Umbilical cord (tissue), 2 donors: ENCODE data around the gene ATP8B4. TPM values are rescaled to one million over a fixed set of nuclear protein-coding genes. Genes with fewer than 3 reads are reported as not detected.

Source experiments
- DNase-seq: peaks from one replicate; pipeline ENCODE4 v3.0.0-alpha.2; 2015; ENCODE audit warnings: low spot score
- total RNA-seq: library from RNA; depleted of rRNA; stranded (reverse); fragments of >200 nt; gene quantifications from one replicate; pipeline ENCODE4 v1.2.3, GENCODE V29; 2014; ENCODE audit warnings: low replicate concordance; ENCODE audit not compliant: insufficient read depth

The ATP8B4 gene
- total RNA-seq, 1 donor from 2014 or later = 39.5 TPM

DNA sequence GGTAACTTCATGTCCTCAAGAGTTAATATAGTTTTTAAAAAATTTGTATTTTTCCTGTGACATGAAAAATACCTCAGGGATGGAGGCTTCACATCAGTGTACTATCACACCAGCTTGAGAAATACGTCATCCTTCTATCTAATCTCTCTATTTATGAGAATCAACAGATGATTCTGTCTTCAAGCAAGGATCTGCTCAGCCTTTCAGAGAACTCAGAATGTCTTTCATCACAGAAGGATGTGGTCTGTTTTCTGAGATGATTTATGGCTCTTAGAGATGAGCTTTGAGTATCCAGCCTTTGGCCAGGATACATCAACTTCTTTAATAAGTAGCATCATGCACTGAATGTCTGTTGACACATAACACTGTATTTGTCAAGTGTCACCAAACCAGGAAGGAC lies 304.3 kb downstream of the ATP8B4 start:
- peak; percentile 77 for DNase-seq

- no peak for DNase-seq
Observed at GRCh38 chr15:49813625-49814024, 305.4 kb downstream of the ATP8B4 start.

- DNase-seq = peak; percentile 68
Observed at GRCh38 chr15:49810720-49811119, 308.3 kb downstream of the ATP8B4 start.

- DNase-seq = no peak
Observed at GRCh38 chr15:49809894-49810609, 309.0 kb downstream of the ATP8B4 start.

DNA sequence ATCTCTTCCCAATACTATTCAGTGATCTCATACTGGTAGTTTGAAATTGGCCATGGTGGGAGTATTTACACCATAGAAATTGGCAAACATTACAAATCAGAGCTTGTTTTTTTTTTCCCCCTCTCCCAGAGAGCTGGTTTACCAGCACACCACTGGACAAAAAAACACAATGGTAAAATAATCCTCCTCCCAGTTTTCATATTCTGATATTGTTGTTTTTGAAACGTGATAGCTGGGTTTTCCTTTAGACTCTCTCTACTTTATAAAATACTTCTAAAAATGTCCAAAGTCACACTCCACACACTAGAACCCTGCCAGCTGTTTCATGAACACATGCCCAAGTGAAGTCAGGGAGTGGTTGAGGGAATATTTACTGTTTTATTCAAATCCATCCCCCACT lies 310.7 kb downstream of the ATP8B4 start:
- no peak for DNase-seq

Other genes with a start within 250 kb of the ATP8B4 start
- gene SLC27A2, start 63.0 kb upstream of the ATP8B4 start, total RNA-seq = not detected
- gene HDC, start 146.5 kb upstream of the ATP8B4 start, total RNA-seq = 6.5 TPM
- 41.4 TPM for gene GABPB1, start 236.0 kb upstream of the ATP8B4 start, total RNA-seq